OCI-LY1 (cell line): ENCODE results near the gene NTSR1.

ENCODE experiments used
- H2AFZ ChIP-seq: fragments of 200-600 bp; sonication (generic), shearing (Covaris generic); 2 replicates; pipeline ENCODE4 v1.6.0; 2014; ENCODE audit warnings: antibody characterized with exemption, mild to moderate bottlenecking, low read length
- H3F3A ChIP-seq: fragments of 200-600 bp; sonication (generic), shearing (Covaris generic); 2 replicates; pipeline ENCODE4 v1.6.0; 2014; ENCODE audit warnings: mild to moderate bottlenecking, antibody characterized with exemption, low read length, moderate library complexity; ENCODE audit not compliant: insufficient read depth
- H3K27ac ChIP-seq: fragments of 200-600 bp; sonication (generic); 2 replicates; pipeline ENCODE4 v1.5.1; 2014; ENCODE audit warnings: low read length, mixed run types, mild to moderate bottlenecking, low read depth; ENCODE audit not compliant: poor library complexity, severe bottlenecking
- H3K27me3 ChIP-seq: fragments of 200-600 bp; sonication (generic); 2 replicates; pipeline ENCODE4 v1.6.0; 2014; ENCODE audit warnings: antibody characterized with exemption, mild to moderate bottlenecking, low read length, moderate library complexity; ENCODE audit not compliant: insufficient read depth
- H3K36me3 ChIP-seq: fragments of 200-600 bp; sonication (generic); 2 replicates; pipeline ENCODE4 v1.6.1; 2014; ENCODE audit warnings: mild to moderate bottlenecking, antibody characterized with exemption, low read length, moderate library complexity, mixed read lengths; ENCODE audit not compliant: insufficient read depth
- H3K4me1 ChIP-seq: fragments of 200-600 bp; sonication (generic); 2 replicates; pipeline ENCODE4 v1.5.1; 2014; ENCODE audit warnings: mild to moderate bottlenecking, low read length, moderate library complexity; ENCODE audit not compliant: insufficient read depth, severe bottlenecking
- H3K4me2 ChIP-seq: fragments of 200-600 bp; sonication (generic), shearing (Covaris generic); 2 replicates; pipeline ENCODE4 v1.6.1; 2014; ENCODE audit warnings: low read length
- H3K4me3 ChIP-seq: fragments of 200-600 bp; sonication (generic); 2 replicates; pipeline ENCODE4 v1.5.1; 2014; ENCODE audit warnings: low read length, low read depth, mild to moderate bottlenecking, mixed read lengths; ENCODE audit not compliant: poor library complexity, severe bottlenecking
- H3K79me2 ChIP-seq: fragments of 200-600 bp; shearing (Covaris generic); 2 replicates; pipeline ENCODE4 v1.6.1; 2016; ENCODE audit warnings: mixed run types, low read length, mixed read lengths; ENCODE audit not compliant: insufficient read depth
- H3K9ac ChIP-seq: fragments of 200-600 bp; sonication (generic), shearing (Covaris generic); 2 replicates; pipeline ENCODE4 v1.6.1; 2014; ENCODE audit warnings: mild to moderate bottlenecking, low read length, mixed read lengths
- H3K9me2 ChIP-seq: fragments of 200-600 bp; sonication (generic), shearing (Covaris generic); 2 replicates; pipeline ENCODE4 v1.6.1; 2014; ENCODE audit warnings: low read depth, mild to moderate bottlenecking, low read length, mixed read lengths
- H3K9me3 ChIP-seq: fragments of 200-600 bp; shearing (Covaris generic); 2 replicates; pipeline ENCODE4 v1.6.1; 2014; ENCODE audit warnings: low read length, mixed read lengths
- H4K20me1 ChIP-seq: fragments of 200-600 bp; sonication (generic), shearing (Covaris generic); 2 replicates; pipeline ENCODE4 v1.6.0; 2016; ENCODE audit warnings: mild to moderate bottlenecking, low read length; ENCODE audit not compliant: insufficient read depth
- CTCF ChIP-seq: fragments of 200-600 bp; sonication (generic), shearing (Covaris generic); IDR thresholded peaks from 2 replicates; pipeline ENCODE4 v1.5.1; 2017; ENCODE audit warnings: mild to moderate bottlenecking, antibody characterized with exemption, low read length, moderate library complexity, mixed read lengths
- EZH2 ChIP-seq: fragments of 200-600 bp; sonication (generic), shearing (Covaris generic); IDR thresholded peaks from 2 replicates; pipeline ENCODE4 v1.8.0; 2017; ENCODE audit warnings: borderline replicate concordance, mixed run types, mild to moderate bottlenecking, antibody characterized with exemption, low read length, moderate library complexity, mixed read lengths

The NTSR1 gene

GRCh38 chr20:62726276-62726675 lies 17.6 kb downstream of the NTSR1 start:
- Histone ChIP-seq H3F3A (no peaks in the 10 kb centered on the region), H3K4me2 (no peak overlapping the region), H3K36me3 (peaks cover 5% of the 10 kb centered on the region; the same call in 1 of the 2 replicates), H4K20me1 (no peaks in the 10 kb centered on the region), H3K9me3 (peaks cover 6% of the 10 kb centered on the region), H3K9me2 (no peaks in the 10 kb centered on the region), H3K27me3 (peaks cover 11% of the 10 kb centered on the region; the same call in 1 of the 2 replicates), H3K4me1 (no peaks in the 10 kb centered on the region), H2AFZ (no peak overlapping the region), H3K79me2 (no peaks in the 10 kb centered on the region), H3K27ac (no peak overlapping the region), H3K4me3 (no peak overlapping the region), H3K9ac (no peak overlapping the region)
- TF ChIP-seq CTCF (no peak), EZH2 (no peak)

- H3K9ac ChIP-seq: no peak overlapping the region
These were observed 18.3 kb downstream of the NTSR1 start for GRCh38 chr20:62726716-62727583.

GRCh38 chr20:62727584-62728027 lies 19.0 kb downstream of the NTSR1 start:
- H3K79me2 ChIP-seq: no peaks in the 10 kb centered on the region
- no peaks in the 10 kb centered on the region for H3K4me1 ChIP-seq
- no peak overlapping the region for H3K4me3 ChIP-seq
- no peaks in the 10 kb centered on the region for H3K36me3 ChIP-seq
- no peak overlapping the region for H3K9ac ChIP-seq
- no peaks in the 10 kb centered on the region for H3K9me2 ChIP-seq
- no peak overlapping the region for H3K4me2 ChIP-seq
- H3K27me3 ChIP-seq: no peaks in the 10 kb centered on the region
- TF ChIP-seq EZH2 (no peak), CTCF (no peak)
- no peaks in the 10 kb centered on the region for H3F3A ChIP-seq
- H3K9me3 ChIP-seq: no peaks in the 10 kb centered on the region
- H2AFZ ChIP-seq: no peak overlapping the region
- H3K27ac ChIP-seq: no peak overlapping the region
- H4K20me1 ChIP-seq: no peaks in the 10 kb centered on the region

More at GRCh38 chr20:62726716-62727583, 18.3 kb downstream of the NTSR1 start:
- Histone ChIP-seq H3K4me1 (no peaks in the 10 kb centered on the region), H3K27me3 (peaks cover 4% of the 10 kb centered on the region; the same call in 1 of the 2 replicates), H3K9me2 (no peaks in the 10 kb centered on the region), H3K4me2 (no peak overlapping the region), H2AFZ (no peak overlapping the region), H4K20me1 (no peaks in the 10 kb centered on the region), H3K36me3 (no peaks in the 10 kb centered on the region), H3K27ac (no peak overlapping the region), H3K9me3 (no peaks in the 10 kb centered on the region), H3F3A (no peaks in the 10 kb centered on the region), H3K4me3 (no peak overlapping the region), H3K79me2 (no peaks in the 10 kb centered on the region)
- TF ChIP-seq CTCF: no peak
- no peak for TF ChIP-seq EZH2
